ENCODE results near the gene INHBE.
"Not testable (repeated sequence)": the region's sequence is repeated elsewhere in the genome, so short reads cannot be mapped to it uniquely, and the experiment has no call there.

Gene INHBE

DNA sequence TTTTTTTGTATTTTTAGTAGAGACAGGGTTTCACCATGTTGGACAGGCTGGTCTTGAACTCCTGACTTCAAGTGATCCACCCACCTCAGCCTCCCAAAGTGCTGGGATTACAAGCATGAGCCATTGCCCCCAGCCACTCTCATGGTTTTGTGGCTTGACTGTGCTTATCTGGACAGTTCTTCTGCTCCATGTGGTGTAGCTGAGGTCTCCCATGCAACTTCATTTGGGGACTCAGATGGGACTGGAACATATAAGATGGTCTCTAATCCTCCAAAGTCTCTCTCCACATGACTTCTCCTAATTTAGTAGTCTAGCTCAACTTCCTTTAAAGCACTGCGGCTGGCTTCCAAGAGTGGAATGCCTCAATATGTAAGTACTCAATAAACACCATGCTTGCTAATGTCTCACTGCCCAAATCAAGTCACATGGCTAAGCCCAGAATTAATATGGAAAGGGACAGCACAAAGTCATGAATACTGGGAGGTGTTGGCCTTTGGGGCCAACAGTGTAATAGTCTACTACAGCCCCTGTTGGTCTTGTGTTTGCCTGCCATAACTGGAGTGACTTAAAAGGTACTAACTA, 13.2 kb upstream of the INHBE start:
- no peak for DNase-seq

DNA sequence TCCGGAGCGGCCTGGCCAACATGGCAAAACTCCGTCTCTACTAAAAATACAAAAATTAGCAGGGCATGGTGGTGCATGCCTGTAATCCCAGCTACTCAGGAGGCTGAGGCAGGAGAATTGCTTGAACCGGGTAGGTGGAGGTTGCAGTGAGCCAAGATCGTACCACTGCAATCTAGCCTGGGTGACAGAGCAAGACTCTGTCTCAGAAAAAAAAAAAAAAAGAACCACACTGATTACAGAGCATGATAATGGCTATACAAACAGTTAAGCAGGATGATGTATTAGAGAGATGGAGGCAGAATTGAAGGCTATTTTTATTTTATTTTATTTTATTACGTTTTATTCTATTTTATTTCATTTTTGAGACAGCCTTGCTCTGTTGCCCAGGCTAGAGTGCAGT, 10.8 kb upstream of the INHBE start:
- not testable (repeated sequence) for DNase-seq

GRCh38 chr12:57444744-57445143, 10.4 kb upstream of the INHBE start:
- peak; percentile 51 for DNase-seq

DNA sequence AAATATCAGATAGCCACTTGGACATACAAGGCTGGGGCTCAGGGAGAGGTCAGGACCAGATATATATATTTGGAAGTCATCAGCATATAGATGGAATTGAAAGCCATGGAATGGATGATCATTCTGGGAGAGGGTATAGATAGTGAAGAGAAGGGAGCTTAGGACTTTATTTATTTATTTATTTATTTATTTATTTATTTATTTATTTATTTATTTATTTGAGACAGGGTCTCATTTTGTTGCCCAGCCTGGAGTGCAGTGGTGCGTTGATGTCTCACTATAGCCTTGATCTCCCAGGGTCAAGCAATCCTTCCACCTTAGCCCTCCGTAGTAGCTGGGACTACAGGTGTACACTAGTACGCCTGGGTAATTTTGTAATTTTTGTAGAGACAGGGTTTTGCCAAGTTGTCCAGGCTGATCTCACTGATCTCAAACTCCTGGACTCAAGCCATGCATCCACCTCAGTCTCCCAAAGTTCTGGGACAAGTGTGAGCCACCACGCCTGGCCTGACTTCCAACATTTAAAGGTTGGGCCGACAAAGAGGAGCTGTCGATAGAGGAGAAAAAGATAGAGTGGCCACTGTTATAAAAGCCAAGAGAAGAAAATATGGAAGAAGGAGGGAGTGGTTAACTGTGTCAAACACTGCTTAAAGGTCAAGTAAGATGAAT, 8.7 kb upstream of the INHBE start:
- DNase-seq = no peak

- DNase-seq = no peak
Observed at GRCh38 chr12:57448669-57449068, 6.4 kb upstream of the INHBE start.

- DNase-seq = no peak
Observed at GRCh38 chr12:57449375-57449774, 5.7 kb upstream of the INHBE start.

- no peak for DNase-seq
Observed at GRCh38 chr12:57450057-57450456, 5.0 kb upstream of the INHBE start.

DNA sequence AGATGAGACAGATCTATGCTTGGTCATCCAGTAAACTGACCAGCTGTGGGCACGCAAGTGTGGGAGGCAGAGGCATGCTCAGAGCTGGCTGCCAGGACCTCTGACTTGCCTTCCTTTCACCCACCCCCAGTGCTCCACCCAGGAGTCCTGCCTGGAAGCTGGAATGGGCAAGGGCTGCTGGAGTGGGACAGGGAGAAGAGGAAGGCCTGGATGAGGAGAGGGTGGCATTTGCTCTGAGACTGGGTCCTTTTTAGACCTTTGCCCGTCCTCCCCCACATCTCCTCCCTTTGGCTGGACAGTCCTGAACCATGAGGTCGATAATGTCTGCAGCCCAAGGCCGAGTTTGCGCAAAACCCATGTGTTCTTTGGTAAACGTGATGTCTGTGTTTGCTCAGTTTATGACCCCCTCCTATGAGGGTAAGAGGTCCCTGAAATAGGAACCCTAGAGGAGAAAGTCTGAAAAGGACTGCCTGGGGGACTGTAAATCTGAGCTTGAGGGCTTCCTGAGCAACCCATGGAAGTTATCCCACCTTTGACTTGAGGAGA, 3.8 kb upstream of the INHBE start:
- DNase-seq = no peak

GRCh38 chr12:57452181-57452936, 2.7 kb upstream of the INHBE start:
- peak; percentile 99 for DNase-seq

DNA sequence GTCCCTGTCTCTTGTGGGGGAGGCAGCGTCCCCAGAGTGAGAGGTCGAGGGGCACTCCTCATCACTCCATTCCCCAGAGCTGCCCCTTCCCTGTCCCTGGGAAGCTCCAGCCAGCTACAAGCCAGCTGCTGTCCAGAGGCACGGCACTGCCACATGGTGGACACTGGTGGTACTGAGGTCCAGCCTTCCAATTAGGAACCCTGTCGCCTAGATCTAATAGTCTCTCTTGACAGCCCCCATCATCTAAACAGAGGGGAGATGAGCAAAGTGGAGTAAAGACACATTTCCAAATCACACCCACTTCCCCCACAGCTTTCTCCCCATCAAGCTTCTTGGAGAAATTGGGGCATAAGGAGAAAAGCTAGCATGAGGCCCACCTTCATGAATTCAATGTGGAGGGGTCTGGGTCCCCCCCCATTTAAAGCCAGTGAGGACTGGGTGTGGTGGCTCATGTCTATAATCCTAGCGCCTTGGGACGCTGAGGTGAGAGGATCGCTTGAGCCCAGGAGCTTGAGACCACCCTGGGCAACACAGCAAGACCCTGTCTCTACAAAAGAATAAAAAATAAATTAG, 2.1 kb upstream of the INHBE start:
- DNase-seq = peak; percentile 96

DNA sequence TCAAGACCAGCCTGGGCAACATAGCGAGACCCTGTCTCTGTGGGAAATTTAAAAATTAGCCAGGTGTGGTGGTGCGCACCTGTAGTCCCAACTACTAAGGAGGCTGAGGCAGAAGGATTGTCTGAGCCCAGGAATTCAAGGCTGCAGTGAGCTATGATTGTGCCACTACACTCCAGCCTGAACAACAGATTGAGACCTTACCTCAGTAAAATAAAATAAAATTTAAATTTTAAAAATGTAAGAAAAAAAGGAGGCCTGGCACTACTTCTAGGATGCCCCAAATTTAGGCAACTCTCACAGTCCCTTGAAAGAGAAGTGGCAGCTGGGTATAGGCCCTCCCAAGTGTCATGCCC, 918 bp upstream of the INHBE start:
- DNase-seq = no peak

GRCh38 chr12:57455374-57456144, 452 bp downstream of the INHBE start:
- peak; percentile 94 for DNase-seq

GRCh38 chr12:57456145-57456700, 1.1 kb downstream of the INHBE start:
- peak; percentile 92 for DNase-seq

- no peak for DNase-seq
Observed at GRCh38 chr12:57456737-57457490, 1.8 kb downstream of the INHBE start.

GRCh38 chr12:57458665-57459054, 3.6 kb downstream of the INHBE start:
- no peak for DNase-seq

DNA sequence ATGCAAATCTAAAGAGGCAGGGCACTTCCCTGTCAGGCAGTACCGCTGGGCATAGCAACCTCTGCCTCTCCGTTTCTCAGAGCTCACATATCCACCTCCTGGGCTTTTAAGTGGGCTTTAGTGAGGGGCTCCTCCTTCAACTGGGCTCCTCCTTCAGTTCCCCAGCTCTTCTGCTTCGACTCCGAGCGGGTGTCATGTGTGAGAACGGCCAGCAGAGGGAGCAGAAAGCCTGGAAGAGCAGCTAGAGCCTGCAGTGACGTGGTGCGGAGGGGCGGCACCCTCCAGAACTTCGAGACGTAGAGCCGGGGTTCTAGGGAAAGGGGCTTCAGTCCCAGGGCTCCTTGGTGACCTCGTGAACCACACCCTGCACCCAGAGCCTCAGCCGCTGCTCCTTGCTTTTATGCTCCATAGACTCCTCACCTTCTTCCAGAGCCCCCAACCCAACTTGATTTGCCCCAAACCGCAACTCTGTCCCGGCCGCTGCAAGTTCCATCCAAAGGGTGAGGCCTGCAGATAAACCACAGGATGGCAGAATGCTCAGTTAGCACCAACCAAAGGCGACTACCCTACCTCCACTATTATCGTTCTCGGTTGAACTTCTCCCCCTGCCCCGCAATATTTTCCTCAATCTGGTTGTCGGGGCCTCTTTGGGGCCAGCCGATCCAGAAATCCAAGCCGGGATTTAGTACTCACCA, 4.1 kb downstream of the INHBE start:
- DNase-seq = peak; percentile 98

GRCh38 chr12:57459750-57460467, 4.8 kb downstream of the INHBE start, which contains the start of gene GLI1:
Gene GLI1, plus strand, starts transcription at chr12:57459785. Its CDS starts 3,907 bp downstream, at chr12:57463692.
- DNase-seq = peak; percentile 56

DNA sequence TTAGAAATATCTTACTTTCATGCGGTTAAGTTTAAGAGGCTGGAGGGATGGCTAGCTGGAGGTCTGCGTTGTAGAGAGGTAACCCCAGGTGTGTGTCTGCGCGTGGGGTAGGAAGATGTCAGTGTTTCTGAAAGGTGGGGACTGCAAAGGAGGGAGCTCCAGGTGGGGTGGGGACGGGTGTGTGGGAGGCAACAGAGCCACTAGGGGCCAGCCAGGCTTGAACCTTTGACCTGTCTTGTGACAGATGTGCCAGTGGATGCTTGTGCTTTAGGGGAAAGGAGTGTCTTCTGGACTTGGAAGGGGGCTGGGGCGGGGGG, 5.3 kb downstream of the INHBE start:
- DNase-seq = no peak

GRCh38 chr12:57460841-57461275, 5.8 kb downstream of the INHBE start:
- DNase-seq = no peak

DNA sequence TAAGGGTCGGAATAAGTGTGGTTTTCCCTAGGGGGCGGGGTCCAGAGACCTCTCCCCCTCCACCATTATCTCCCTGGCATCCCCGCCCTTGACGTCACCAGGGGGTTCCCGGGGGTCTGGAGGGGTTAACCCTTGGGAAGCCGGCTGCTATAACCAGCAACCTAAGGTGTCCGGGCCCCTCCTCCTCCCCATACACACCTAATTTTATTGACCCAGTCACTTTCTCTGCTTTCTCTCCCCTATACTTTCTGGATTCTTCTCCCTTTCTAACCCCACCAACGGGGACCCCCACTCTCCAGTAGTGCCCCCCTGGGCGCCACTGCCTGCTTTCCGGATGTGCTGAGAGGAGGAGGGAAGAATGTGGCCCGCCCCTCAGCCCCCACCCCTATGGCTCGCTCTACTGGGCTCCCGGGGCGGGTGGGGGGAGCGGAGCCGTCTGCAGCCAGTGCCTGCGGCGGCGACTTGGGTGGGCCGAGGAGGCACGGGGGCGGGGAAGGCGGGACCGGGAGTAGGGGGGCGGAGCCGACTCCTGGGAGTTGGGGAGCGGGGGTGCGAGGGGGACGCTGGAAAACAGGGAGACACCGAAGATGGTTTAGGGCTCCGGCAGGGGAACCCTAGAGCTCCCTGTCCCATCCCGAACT, 6.3 kb downstream of the INHBE start:
- peak; percentile 79 for DNase-seq
